Stimulated activated naive CD8-positive, alpha-beta T cell treated with anti-CD3 and anti-CD28 coated beads, Interleukin-15, amount 100 ng/mL, for 72 hours (primary cell): ENCODE data around the gene GRIN2A.
A peak's percentile ranks its signal among the peaks of the same experiment; 100 is the strongest.

Experiments used
- ATAC-seq: fragments of 150-1000 bp; cut with Tn5 transposase; 2 replicates; pipeline ENCODE4 v1.10.0; 2021; ENCODE audit warnings: mild to moderate bottlenecking, moderate library complexity
- DNase-seq, 2 donors: peaks; one replicate each; pipeline ENCODE4 v3.0.0; 2021 to 2022
- H3K27ac Mint-ChIP-seq, 2 donors: one replicate each; pipeline ENCODE4 v1.8.0; 2022; ENCODE audit warnings: mild to moderate bottlenecking in 2 of 2, mixed read lengths in 2 of 2, moderate library complexity in 2 of 2
- H3K27me3 Mint-ChIP-seq: one replicate; pipeline ENCODE4 v1.8.0; 2022; ENCODE audit warnings: mixed read lengths
- H3K4me1 Mint-ChIP-seq: one replicate; pipeline ENCODE4 v1.8.0; 2022; ENCODE audit warnings: mild to moderate bottlenecking, mixed read lengths
- H3K4me3 Mint-ChIP-seq, 2 donors: one replicate each; pipeline ENCODE4 v1.8.0; 2022; ENCODE audit warnings: mild to moderate bottlenecking in 2 of 2, mixed read lengths in 2 of 2, moderate library complexity in 1 of 2
- H3K9me3 Mint-ChIP-seq, 2 donors: one replicate each; pipeline ENCODE4 v1.8.0; 2022; ENCODE audit warnings: mixed read lengths in 2 of 2

GRIN2A gene

DNA sequence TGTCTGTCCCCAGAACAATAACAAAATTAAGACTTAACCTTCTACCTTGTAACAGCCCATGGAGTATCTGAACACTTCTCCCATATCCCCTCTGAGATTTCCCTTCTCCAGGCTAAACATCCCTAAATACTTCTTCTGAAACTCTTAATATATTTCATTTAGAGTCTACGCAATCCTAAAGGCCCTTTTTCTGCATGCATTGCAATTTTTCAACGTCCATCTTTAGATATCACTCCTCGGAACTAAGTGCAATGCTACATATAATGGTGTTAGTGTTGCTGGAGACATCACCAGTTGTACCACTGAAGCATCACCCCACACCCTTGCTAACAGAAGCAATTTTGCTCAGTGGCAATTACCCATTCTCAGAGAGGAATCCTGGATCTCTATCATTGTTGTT, 13.2 kb downstream of the GRIN2A start:
- peaks cover 14% of the 10 kb centered on the region for H3K27me3 Mint-ChIP-seq
- H3K4me3 Mint-ChIP-seq, result no peak overlapping the region
- H3K4me1 Mint-ChIP-seq, result no peaks in the 10 kb centered on the region
- ATAC-seq (no peak), DNase-seq (no peak)
- H3K9me3 Mint-ChIP-seq, result peaks cover 0 to 5% of the 10 kb centered on the region in 2 donors
- no peak overlapping the region for H3K27ac Mint-ChIP-seq

DNA sequence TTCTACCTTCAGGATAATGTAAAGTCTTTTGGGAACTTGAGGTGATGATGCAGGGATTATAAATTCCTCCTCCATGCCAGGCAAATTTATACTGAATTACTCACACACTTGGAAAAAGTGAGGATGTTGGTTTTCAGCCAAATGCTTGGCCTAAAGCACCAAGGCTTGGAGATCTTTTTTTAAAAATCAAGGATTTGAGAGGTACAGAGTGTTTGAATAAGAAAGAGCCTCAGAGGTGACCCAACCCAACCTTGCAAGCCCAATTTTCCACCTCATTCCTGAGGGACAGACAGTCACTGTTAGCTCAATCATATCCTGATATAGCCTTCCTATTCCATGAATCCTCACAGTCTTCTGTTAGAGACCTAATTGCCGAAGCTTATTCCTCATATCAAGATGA, 14.0 kb downstream of the GRIN2A start:
- ATAC-seq (no peak), DNase-seq (no peak)
- Mint-ChIP-seq H3K4me3 (no peak overlapping the region), H3K27ac (peak overlapping the region in 1 of 2 donors; percentile 78), H3K9me3 (peaks cover 0 to 5% of the 10 kb centered on the region in 2 donors), H3K4me1 (no peaks in the 10 kb centered on the region), H3K27me3 (peaks cover 17% of the 10 kb centered on the region)

DNA sequence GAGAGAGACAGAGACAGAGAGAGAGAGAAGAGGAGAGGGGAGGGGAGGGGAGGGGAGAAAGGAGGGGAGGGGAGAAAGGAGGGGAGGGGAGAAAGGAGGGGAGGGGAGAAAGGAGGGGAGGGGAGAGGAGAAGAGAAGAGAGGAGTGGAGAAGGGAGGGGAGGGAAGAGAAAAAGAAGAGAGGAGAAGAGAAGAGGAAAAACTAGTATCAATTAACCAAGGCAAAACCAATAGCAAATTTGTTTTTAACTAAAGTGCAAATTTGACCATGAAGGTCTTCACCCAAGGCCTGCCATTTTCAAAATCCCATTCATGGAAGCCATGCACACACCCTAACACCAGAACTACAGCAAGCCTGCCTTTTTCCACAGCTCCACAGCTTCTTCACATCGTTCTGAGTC, 16.6 kb downstream of the GRIN2A start:
- peaks cover 27% of the 10 kb centered on the region for H3K27me3 Mint-ChIP-seq
- no peak overlapping the region for H3K27ac Mint-ChIP-seq
- no peaks in the 10 kb centered on the region for H3K4me1 Mint-ChIP-seq
- ATAC-seq (no peak), DNase-seq (no peak)
- H3K4me3 Mint-ChIP-seq, result no peak overlapping the region
- peaks cover 5 to 8% of the 10 kb centered on the region in 2 donors for H3K9me3 Mint-ChIP-seq

DNA sequence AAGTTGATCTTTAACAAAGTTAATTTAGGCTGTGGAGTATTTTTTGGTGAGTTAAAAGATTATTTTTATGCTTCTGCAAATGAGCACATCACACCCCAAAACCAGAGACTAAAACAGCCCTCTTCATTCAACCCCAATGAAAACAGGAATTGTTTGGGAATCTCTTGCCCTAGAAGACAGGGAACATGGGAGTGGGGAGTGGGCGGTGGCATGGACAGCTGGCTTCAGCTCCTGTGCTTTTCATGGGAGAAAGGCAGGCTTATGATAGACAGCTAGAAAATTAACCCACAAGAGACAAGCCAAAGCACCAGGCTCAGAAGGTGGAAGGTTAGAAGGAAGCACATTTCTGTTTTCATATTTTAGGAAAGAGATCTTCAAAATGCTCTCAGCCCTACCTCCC, 19.2 kb downstream of the GRIN2A start:
- Mint-ChIP-seq H3K27ac (no peak overlapping the region), H3K4me1 (no peaks in the 10 kb centered on the region)
- no peak for ATAC-seq

DNA sequence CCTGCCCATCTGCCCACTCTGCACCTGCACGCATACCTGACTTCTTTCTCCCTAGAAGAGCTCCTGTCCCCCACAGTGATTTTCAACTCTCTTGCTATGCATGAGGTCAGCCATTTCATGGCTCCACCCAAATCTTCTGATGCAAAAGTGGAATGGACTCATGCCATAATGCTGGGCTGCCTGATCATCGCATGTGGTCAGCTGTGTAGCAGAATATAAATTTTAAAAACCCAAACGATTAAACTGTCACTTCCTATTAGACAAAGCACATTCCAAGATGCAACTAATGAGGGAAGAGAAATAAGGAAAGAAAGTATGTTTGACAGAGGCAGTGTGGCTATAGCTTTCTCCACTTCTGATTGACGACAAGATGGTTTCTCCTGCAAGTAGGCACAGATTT, 26.1 kb downstream of the GRIN2A start:
- no peak overlapping the region for H3K4me3 Mint-ChIP-seq
- peaks cover 0 to 11% of the 10 kb centered on the region in 2 donors for H3K9me3 Mint-ChIP-seq
- peaks cover 28% of the 10 kb centered on the region for H3K27me3 Mint-ChIP-seq
- no peak for DNase-seq
- H3K27ac Mint-ChIP-seq, result no peak overlapping the region
- ATAC-seq, result no peak
- H3K4me1 Mint-ChIP-seq, result no peaks in the 10 kb centered on the region

More for the DNA sequence above, 19.2 kb downstream of the GRIN2A start:
- H3K4me3 Mint-ChIP-seq, result no peak overlapping the region
- H3K27me3 Mint-ChIP-seq, result peaks cover 27% of the 10 kb centered on the region
- DNase-seq, result no peak
- peaks cover 0 to 8% of the 10 kb centered on the region in 2 donors for H3K9me3 Mint-ChIP-seq

DNA sequence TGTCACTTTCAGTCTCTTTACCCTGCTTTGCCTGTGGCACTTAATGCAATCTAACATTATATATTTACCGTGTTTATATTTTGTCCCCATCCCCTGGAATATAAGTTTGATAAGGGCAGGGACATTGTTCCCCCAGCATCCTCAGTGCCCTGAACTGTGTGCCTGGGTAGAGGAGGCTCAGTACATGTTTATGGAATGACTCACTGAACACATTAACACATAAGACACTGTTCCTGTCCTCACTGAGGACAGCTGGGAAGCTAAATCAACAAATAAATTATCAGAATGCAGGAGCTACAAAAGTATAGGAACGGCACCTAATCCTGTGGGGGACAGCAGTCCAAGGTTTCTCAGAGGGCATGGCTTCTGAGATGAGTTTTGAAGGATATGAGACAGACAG, 27.8 kb downstream of the GRIN2A start:
- no peaks in the 10 kb centered on the region for H3K4me1 Mint-ChIP-seq
- no peak for ATAC-seq
- no peak overlapping the region for H3K4me3 Mint-ChIP-seq
- H3K27ac Mint-ChIP-seq, result no peak overlapping the region
- peaks cover 23% of the 10 kb centered on the region for H3K27me3 Mint-ChIP-seq
- peaks cover 0 to 6% of the 10 kb centered on the region in 2 donors for H3K9me3 Mint-ChIP-seq
- DNase-seq, result no peak

DNA sequence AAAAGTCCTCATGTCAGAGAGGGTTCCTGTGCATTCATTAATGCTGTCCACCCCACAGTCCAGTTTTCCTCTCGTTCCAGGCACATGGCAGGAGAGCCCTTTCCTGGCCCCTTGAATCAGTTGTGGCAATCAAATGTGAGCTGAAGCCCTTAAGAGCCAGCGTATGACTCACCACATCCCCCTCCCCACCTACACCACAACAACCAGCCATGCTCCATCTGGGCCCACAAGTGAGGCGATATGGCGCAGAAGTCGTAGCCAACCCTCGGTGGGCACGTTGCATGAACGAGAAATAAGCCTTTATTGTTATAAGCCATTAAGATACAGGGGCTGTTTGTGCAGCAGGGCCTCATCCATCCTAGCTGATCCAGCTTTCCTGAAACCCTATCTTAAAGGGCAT, 28.2 kb downstream of the GRIN2A start:
- Mint-ChIP-seq H3K4me3 (no peak overlapping the region), H3K4me1 (no peaks in the 10 kb centered on the region), H3K27ac (no peak overlapping the region), H3K27me3 (peaks cover 23% of the 10 kb centered on the region), H3K9me3 (peaks cover 0 to 6% of the 10 kb centered on the region in 2 donors)
- ATAC-seq (no peak), DNase-seq (no peak)

DNA sequence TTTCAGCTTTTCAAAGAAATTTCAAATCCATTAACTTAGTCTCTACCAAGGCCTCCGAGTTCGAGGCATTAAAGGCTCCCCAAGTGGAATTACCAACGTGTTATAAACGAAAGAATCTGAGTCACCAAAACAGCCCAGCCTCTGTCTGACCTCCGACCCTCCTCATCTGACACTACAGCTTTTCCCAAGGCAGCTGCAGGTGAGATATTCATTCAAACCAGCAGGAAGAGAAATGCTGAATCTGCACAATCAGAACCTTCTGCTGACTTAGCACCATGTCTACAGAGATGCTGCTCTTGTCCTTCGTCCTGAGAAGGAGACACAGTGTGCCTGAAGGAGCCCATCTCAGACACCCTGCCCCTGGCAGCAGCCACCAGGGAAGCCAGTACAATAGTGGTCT, 30.5 kb downstream of the GRIN2A start:
- Mint-ChIP-seq H3K27me3 (peaks cover 23% of the 10 kb centered on the region), H3K4me1 (no peaks in the 10 kb centered on the region), H3K27ac (no peak overlapping the region), H3K4me3 (no peak overlapping the region), H3K9me3 (no peaks in the 10 kb centered on the region)
- ATAC-seq (no peak), DNase-seq (no peak)

DNA sequence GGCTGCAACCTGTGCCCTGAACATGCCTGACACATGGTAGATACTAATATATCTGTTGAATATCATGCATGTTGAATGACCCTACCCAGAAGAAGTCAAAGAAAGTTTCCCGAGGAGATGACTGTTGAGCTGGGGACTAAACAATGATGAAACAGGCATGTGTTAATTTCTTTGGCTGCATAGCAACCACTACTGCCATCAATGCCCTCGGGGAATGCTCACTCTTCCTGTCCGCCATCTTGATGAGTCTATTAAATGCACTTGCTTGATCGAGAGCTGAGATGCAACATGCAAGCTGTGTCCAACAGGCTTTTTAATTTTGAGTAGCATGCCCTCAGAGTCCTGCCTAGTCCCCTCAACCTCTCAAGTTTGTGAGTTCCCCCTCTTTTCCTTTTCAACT, 31.3 kb downstream of the GRIN2A start:
- no peak for DNase-seq
- Mint-ChIP-seq H3K27me3 (peaks cover 18% of the 10 kb centered on the region), H3K27ac (no peak overlapping the region), H3K4me3 (no peak overlapping the region), H3K4me1 (no peaks in the 10 kb centered on the region), H3K9me3 (no peaks in the 10 kb centered on the region)
- ATAC-seq, result no peak

DNA sequence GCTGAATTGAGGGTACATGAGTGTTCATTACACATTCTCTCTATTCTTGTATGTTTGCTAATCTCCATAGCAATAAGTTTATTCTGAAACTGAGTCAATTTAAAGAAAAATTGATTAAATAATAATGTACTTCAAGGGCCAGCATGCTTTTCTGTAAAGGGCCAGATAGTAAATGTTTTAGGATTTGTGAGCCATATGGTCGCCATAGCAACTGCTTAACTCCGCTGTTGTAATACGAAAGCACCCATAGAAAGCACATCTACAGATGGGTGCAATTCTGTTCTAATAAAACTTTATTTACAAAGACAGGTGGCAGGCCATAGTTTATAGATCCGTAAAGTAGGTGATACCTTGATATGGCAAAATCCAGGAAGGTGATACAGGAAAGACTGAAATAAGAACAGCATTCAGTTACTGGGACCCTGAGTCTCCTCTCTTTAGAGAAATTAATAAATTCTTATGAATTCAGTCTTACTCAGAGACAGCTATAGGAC, 36.6 kb downstream of the GRIN2A start:
- Mint-ChIP-seq H3K27ac (no peak overlapping the region), H3K4me3 (no peak overlapping the region), H3K27me3 (no peaks in the 10 kb centered on the region), H3K4me1 (no peaks in the 10 kb centered on the region), H3K9me3 (no peaks in the 10 kb centered on the region)
- DNase-seq, result no peak
- ATAC-seq, result no peak

DNA sequence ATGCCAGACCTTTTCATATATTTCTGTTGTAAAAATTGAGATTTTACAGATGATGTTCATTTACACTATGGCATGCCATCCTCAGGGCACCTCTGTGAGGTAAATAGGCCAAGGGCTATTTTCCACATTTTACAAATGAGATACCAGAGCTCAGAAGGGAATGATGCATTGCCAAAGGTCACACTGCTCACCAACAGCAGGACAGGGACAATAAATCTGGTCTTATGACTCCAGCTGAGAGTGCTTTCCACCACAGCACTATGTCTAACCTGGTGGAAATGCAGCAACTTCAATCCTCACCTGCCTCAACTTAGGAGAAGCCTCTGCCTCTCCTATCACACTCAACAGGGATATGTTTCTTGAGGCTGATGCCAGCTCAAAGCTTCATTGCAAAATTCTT, 40.6 kb downstream of the GRIN2A start:
- Mint-ChIP-seq H3K4me3 (no peak overlapping the region), H3K4me1 (no peaks in the 10 kb centered on the region), H3K27ac (peak overlapping the region in 1 of 2 donors; percentile 48), H3K9me3 (no peaks in the 10 kb centered on the region), H3K27me3 (no peaks in the 10 kb centered on the region)
- ATAC-seq (no peak), DNase-seq (no peak)

DNA sequence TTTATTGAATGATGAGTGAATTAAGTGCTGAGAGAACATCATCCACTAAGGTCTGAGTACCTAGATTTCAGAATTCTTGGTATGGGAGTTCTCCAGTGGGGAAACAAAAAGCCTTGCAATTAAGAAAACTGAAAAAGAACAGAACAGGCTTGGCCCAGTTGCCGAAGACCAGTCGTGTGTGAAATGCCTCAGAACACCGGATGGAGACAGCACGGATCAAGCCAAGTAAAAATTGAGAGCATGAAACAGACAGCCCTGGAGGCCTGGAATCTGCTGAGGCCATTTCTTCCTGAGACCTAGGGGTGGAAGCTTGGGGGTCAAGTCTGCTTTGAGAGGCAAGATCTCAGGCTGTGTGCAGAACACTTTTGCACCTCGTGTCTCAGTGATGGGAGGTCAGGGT, 43.3 kb downstream of the GRIN2A start:
- no peak for DNase-seq
- no peak for ATAC-seq
- Mint-ChIP-seq H3K4me3 (no peak overlapping the region), H3K4me1 (no peaks in the 10 kb centered on the region), H3K9me3 (no peaks in the 10 kb centered on the region), H3K27ac (no peak overlapping the region), H3K27me3 (no peaks in the 10 kb centered on the region)

DNA sequence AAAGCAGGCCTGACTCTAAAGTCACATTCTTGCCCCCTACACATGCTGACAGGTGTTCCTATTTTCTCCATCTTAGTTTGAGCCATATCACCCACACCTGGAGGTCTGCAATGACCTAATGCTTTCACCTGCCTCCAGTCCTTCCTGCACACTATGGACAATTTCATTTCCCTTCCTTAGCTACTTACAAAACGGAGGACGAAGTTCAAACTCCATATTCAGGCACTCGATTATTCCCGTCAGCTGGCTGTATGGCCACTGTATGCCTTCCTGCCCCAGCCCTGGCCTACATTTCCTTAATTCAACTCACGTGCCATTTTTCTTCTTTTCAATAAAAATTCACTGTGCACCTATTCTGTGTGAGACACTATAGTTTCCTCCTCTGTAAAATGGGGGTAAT, 44.9 kb downstream of the GRIN2A start:
- Mint-ChIP-seq H3K27me3 (no peaks in the 10 kb centered on the region), H3K4me1 (no peaks in the 10 kb centered on the region), H3K9me3 (no peaks in the 10 kb centered on the region), H3K4me3 (no peak overlapping the region), H3K27ac (no peak overlapping the region)
- no peak for DNase-seq
- no peak for ATAC-seq

DNA sequence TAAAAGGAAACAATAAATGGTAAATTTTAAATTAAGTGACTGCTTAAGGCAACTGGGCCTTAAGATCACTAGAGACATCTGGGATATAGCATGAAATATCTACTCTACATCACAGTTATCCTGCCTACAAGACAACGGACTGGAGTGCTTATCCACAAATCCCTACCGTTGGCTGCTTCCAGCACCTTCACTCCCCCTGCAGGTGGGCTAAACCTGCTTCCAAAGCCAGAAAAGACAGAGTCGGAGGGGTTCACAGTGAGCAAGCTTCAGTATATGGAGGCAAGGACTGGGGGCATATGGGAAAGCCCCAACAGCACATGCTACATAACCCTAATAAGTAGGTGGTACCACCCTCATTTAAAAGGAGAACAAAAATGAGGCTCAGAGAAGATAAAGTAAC, 45.3 kb downstream of the GRIN2A start:
- ATAC-seq (no peak), DNase-seq (no peak)
- H3K4me1 Mint-ChIP-seq, result no peaks in the 10 kb centered on the region
- H3K4me3 Mint-ChIP-seq, result no peak overlapping the region
- H3K27ac Mint-ChIP-seq, result no peak overlapping the region
- no peaks in the 10 kb centered on the region for H3K9me3 Mint-ChIP-seq
- no peaks in the 10 kb centered on the region for H3K27me3 Mint-ChIP-seq

DNA sequence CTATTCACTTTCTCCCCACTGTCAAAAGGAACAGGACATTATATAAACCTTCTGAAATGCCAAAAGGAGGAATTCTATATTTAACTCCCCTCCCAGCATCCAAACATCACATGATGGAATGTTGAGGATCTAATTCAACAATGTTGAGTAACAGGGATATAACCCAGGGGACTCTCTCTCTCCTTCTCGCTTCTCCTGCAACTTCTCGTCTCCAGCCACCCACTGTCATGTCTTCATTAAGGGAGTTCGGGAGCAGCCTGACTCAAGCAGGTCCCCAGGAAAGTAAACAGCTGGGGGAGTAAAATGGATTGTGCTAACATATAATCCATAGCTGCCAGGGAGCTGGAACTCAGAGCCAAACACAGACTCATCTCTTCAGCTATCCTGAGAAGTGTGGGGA, 51.7 kb downstream of the GRIN2A start:
- H3K27ac Mint-ChIP-seq, result no peak overlapping the region
- no peaks in the 10 kb centered on the region for H3K9me3 Mint-ChIP-seq
- ATAC-seq, result no peak
- H3K4me3 Mint-ChIP-seq, result no peak overlapping the region
- no peaks in the 10 kb centered on the region for H3K4me1 Mint-ChIP-seq
- no peak for DNase-seq
- peaks cover 9% of the 10 kb centered on the region for H3K27me3 Mint-ChIP-seq

DNA sequence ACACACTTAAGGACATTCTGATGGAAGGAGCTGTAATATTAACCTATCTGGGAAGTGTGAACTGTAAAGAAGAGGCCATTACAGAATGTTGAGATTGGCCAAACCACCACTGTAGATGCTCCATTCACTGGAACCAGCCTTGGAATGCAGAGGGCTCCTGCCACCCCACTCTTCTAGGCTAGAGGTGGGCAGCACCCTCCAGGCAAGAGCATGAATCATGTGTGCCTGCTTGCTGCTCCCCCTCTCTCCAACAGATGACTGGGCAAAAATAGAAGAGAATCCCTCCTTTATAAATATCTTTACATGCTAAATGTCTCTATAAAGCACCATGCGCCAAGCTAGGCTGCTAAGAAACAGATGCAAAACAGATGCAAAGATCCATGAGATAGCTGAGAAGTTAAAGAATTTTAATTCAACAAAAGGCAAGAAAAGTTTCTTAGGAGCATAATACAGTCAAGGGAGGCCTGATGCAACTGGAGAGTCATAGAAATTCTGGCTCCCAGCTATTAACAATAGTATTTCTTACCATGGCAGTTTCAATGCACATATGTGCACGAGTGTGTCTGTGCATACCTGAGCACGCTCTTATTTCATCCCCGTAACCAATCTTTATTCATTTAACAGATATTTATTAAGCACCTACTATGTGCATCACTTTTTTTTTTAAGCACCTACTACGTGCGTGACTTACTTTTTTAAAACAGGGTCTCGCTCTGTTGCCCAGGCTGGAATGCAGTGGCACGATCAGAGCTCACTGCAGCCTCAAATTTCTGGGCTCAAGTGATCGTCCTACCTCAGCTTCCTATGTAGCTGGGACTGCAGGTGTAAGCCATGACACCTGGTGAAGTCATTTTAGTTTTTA, 53.6 kb downstream of the GRIN2A start:
- Mint-ChIP-seq H3K9me3 (no peaks in the 10 kb centered on the region), H3K27ac (no peak overlapping the region), H3K4me1 (no peaks in the 10 kb centered on the region), H3K27me3 (peaks cover 9% of the 10 kb centered on the region), H3K4me3 (no peak overlapping the region)
- no peak for DNase-seq
- no peak for ATAC-seq

DNA sequence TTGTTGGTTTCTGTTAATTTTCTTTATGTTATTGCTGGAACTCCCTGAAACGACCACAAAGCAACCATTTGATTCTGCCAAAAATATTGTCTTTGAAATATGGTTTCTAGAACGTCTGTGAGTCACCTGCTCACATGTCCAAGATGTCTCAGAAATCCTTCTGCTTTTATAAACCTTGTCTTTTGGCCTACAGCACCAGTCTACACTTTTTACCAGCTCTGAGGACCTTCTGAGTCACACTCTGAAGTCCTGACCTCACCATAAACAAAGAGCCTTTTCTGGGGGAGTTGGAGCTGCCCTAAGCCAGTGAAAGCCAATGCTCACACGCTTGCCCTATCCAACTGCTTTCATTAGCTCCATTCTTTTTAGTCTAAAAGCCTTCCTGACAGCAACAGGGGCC, 55.5 kb downstream of the GRIN2A start:
- no peak overlapping the region for H3K27ac Mint-ChIP-seq
- H3K4me1 Mint-ChIP-seq, result no peaks in the 10 kb centered on the region
- ATAC-seq (no peak), DNase-seq (no peak)
- H3K9me3 Mint-ChIP-seq, result no peaks in the 10 kb centered on the region
- no peak overlapping the region for H3K4me3 Mint-ChIP-seq
- H3K27me3 Mint-ChIP-seq, result peaks cover 10% of the 10 kb centered on the region
